Right lobe of liver (tissue), 4 donors: ENCODE measurements around the gene LRP3.

Experiments
- POLR2A ChIP-seq: fragments of 450-650 bp; IDR thresholded peaks from one replicate; pipeline ENCODE4 v1.6.1; 2017; ENCODE audit warnings: antibody characterized with exemption, mild to moderate bottlenecking
- TF ChIP-seq, protein P1 (sequence below), 4 donors: fragments of 200-600 bp in 3 of 4; fragments of 450-650 bp in 1 of 4; IDR thresholded peaks; one replicate each; pipeline versions ENCODE4 v1.5.1 to v1.8.0; 2016 to 2022; ENCODE audit warnings: antibody characterized with exemption in 4 of 4, mild to moderate bottlenecking in 2 of 4
- donor health status: DM: no; HTN: no; CAD: no.
- donor health status: DM: no; HTN: no; CAD: no.
- donor health status: DM: no; HTN: yes; CAD: no.

DNA sequence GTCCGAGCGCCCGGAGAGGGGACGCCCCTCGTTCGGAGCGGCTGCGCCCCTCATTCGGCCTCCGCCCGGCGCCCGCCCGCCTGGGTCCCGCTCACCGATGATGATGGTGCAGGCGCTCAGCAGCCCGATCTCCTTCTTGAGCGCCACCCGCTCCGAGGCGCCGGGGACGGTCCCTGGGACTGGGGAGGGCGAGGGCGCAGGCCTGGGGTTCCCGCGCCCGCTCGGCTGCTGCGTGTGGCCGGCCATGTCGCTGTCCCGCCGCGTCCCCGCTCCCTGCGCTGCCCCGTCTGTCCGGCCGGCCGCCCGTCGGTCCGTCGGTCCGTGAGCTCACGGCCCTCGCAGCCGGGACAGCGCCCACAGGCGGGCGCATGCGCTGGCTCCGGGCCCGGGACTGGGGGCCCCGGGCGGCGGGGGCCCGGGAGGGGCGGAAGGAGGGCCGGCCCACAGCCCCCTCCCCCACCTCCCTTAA lies 31.4 kb downstream of the LRP3 start, which contains the start of gene SLC7A10:
- no peak for TF ChIP-seq POLR2A
- TF ChIP-seq, protein P1, sequence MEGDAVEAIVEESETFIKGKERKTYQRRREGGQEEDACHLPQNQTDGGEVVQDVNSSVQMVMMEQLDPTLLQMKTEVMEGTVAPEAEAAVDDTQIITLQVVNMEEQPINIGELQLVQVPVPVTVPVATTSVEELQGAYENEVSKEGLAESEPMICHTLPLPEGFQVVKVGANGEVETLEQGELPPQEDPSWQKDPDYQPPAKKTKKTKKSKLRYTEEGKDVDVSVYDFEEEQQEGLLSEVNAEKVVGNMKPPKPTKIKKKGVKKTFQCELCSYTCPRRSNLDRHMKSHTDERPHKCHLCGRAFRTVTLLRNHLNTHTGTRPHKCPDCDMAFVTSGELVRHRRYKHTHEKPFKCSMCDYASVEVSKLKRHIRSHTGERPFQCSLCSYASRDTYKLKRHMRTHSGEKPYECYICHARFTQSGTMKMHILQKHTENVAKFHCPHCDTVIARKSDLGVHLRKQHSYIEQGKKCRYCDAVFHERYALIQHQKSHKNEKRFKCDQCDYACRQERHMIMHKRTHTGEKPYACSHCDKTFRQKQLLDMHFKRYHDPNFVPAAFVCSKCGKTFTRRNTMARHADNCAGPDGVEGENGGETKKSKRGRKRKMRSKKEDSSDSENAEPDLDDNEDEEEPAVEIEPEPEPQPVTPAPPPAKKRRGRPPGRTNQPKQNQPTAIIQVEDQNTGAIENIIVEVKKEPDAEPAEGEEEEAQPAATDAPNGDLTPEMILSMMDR (IDR thresholded peaks at IDR 0.05): no peak
